Nephron progenitor cell (in vitro differentiated cells): ENCODE data around the gene SLC12A8.

Experiments
- DNase-seq: peaks from one replicate; pipeline ENCODE4 v3.0.0; 2021
- H3K27ac Mint-ChIP-seq: 2 replicates; pipeline ENCODE4 v1.8.0; 2021; ENCODE audit warnings: mild to moderate bottlenecking, moderate library complexity, mixed read lengths
- H3K27me3 Mint-ChIP-seq: 2 replicates; pipeline ENCODE4 v1.8.0; 2021; ENCODE audit warnings: mild to moderate bottlenecking, low read depth, mixed read lengths; ENCODE audit not compliant: poor library complexity
- H3K36me3 Mint-ChIP-seq: 2 replicates; pipeline ENCODE4 v1.8.0; 2021; ENCODE audit warnings: low read depth, mixed read lengths
- H3K4me1 Mint-ChIP-seq: 2 replicates; pipeline ENCODE4 v1.8.0; 2021; ENCODE audit warnings: mixed read lengths
- H3K4me3 Mint-ChIP-seq: 2 replicates; pipeline ENCODE4 v1.8.0; 2021; ENCODE audit warnings: mild to moderate bottlenecking, moderate library complexity, mixed read lengths
- H3K9me3 Mint-ChIP-seq: 2 replicates; pipeline ENCODE4 v1.8.0; 2021; ENCODE audit warnings: mild to moderate bottlenecking, moderate library complexity, mixed read lengths
- TF ChIP-seq, protein P1 (sequence below): fragments of 200-600 bp; sonication (generic); IDR thresholded peaks from 2 replicates; pipeline ENCODE4 v1.5.0; 2021; ENCODE audit warnings: antibody characterized with exemption

SLC12A8 gene

DNA sequence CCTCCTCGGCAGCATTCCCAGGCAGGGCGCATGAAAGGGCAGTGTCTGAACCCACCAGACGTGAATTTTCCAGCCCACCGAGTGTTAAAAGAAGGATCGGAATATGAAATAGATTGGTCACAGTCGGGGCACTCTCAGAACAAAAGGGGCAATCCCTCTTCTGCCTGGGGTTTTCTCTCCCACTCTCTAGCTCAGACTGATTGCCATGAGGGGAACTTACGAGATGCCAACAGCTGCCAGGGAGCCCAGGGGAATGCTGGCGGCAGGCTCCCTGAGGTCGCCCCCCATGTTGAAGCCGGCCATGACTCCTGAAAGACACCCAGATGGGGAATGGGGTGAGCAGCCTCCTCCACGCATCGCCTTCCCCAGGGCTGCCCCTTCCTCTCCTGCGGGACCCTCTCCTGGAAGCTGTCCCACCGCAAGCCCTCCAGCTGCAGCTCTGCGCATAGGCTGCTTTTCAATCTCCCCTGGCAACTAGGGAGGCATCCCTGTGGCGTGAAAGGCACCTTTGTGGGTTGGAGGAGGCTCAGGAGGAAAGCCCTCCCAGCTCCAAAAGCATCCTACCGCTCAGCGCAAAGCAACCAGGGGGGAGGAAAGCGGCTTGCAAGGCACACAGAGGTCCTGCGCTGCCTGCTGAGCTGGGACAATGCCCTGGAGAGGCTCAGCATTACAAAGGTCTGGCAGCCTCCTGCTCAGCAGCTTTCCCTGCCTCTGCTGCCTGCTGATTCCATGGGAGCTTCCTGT, 92.0 kb downstream of the SLC12A8 start:
- Mint-ChIP-seq H3K27me3 (peaks cover 49% of the 10 kb centered on the region), H3K27ac (no peak overlapping the region), H3K4me1 (peaks cover 49% of the 10 kb centered on the region), H3K9me3 (peaks cover 9% of the 10 kb centered on the region), H3K4me3 (peak overlapping the region; percentile 76), H3K36me3 (peaks cover 4% of the 10 kb centered on the region)
- TF ChIP-seq, protein P1, sequence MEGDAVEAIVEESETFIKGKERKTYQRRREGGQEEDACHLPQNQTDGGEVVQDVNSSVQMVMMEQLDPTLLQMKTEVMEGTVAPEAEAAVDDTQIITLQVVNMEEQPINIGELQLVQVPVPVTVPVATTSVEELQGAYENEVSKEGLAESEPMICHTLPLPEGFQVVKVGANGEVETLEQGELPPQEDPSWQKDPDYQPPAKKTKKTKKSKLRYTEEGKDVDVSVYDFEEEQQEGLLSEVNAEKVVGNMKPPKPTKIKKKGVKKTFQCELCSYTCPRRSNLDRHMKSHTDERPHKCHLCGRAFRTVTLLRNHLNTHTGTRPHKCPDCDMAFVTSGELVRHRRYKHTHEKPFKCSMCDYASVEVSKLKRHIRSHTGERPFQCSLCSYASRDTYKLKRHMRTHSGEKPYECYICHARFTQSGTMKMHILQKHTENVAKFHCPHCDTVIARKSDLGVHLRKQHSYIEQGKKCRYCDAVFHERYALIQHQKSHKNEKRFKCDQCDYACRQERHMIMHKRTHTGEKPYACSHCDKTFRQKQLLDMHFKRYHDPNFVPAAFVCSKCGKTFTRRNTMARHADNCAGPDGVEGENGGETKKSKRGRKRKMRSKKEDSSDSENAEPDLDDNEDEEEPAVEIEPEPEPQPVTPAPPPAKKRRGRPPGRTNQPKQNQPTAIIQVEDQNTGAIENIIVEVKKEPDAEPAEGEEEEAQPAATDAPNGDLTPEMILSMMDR = no peak
- DNase-seq = peak; percentile 30

DNA sequence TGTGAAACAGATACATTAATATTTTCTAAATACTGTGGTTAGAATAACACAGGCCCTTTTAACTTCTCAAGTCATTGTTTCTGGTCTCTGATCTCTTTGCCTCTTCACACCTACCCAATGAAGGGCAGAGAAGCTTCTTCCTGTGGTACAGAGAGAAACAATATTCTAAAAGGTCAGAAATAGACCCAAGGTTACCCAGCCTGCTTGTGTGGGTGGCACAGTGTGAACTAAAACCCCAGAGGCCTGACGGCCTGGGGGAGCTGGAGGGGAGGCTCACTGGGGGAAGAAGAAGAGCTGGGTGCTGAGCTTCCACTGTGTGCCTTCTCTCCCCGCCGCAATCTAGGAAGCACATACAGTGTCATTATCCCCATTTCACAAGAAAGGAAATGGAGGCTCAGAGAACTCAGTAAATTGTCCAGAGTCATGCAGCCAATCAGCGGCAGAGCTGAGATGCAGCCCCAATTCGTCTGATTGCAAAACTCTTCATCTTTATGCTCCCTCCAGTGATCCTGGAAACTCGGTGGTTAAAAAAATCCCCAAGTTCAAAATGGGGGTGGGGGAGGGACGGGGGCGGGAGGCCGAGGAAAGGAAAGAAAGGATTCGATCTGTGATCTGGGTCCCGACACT, 92.7 kb downstream of the SLC12A8 start:
- Mint-ChIP-seq H3K36me3 (peaks cover 4% of the 10 kb centered on the region), H3K27me3 (peaks cover 51% of the 10 kb centered on the region), H3K9me3 (peaks cover 9% of the 10 kb centered on the region), H3K4me1 (peaks cover 52% of the 10 kb centered on the region), H3K4me3 (peak overlapping the region; percentile 76), H3K27ac (no peak overlapping the region)
- TF ChIP-seq, protein P1 = no peak
- DNase-seq = no peak

DNA sequence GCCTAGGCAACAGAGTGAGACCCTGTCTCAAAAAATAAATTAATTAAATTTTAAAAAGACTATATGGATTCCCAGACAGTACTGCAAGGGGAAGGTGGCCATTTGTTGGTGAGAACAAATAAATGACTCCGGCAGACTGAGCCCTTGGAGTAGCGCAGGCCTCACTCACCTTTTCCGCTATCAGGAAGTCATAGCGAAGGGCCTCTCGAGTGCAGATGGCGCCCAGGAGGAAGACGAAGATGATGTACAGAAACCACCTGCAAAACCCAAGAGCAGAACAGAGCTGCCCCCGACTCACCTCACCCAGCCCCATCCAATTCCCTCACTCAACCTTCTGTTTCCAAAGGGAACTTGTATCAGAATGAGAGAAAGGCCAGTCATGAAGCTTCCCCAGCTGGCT, 93.9 kb downstream of the SLC12A8 start:
- DNase-seq = no peak
- TF ChIP-seq, protein P1 = no peak
- H3K4me1 Mint-ChIP-seq = peaks cover 51% of the 10 kb centered on the region
- H3K4me3 Mint-ChIP-seq = no peak overlapping the region
- peaks cover 7% of the 10 kb centered on the region for H3K9me3 Mint-ChIP-seq
- H3K27me3 Mint-ChIP-seq = peaks cover 47% of the 10 kb centered on the region
- H3K36me3 Mint-ChIP-seq = peaks cover under 1% of the 10 kb centered on the region
- H3K27ac Mint-ChIP-seq = no peak overlapping the region

DNA sequence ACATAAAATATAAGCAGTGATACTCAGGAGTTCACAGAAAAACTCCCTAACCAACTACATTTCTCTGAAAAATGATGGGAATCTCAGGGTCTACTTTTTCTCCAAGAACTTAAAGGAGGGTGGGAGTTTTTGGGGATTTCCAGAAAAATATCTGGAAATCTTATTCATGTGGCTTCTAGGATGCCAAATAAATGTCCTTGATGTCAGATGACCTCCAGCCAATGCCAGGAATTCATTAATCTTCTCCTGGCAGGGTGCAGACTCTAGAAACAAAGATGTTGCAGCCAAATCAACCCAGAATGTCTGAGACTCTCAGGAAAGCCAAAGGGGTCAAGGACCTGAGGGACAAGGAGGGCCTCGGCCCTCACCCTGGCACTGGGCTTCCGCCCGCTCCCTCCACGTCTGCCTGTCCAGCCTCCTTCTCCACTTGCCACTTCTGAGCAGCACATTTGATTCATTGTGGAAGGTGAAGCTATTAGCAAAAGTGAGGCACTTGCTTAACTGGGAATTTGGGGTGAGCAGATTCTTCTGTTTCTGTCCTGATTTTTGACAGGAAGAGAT, 94.8 kb downstream of the SLC12A8 start:
- Mint-ChIP-seq H3K4me3 (no peak overlapping the region), H3K27me3 (peaks cover 45% of the 10 kb centered on the region), H3K9me3 (peaks cover 2% of the 10 kb centered on the region), H3K27ac (no peak overlapping the region), H3K36me3 (no peaks in the 10 kb centered on the region), H3K4me1 (peaks cover 46% of the 10 kb centered on the region)
- TF ChIP-seq, protein P1 = no peak
- no peak for DNase-seq

DNA sequence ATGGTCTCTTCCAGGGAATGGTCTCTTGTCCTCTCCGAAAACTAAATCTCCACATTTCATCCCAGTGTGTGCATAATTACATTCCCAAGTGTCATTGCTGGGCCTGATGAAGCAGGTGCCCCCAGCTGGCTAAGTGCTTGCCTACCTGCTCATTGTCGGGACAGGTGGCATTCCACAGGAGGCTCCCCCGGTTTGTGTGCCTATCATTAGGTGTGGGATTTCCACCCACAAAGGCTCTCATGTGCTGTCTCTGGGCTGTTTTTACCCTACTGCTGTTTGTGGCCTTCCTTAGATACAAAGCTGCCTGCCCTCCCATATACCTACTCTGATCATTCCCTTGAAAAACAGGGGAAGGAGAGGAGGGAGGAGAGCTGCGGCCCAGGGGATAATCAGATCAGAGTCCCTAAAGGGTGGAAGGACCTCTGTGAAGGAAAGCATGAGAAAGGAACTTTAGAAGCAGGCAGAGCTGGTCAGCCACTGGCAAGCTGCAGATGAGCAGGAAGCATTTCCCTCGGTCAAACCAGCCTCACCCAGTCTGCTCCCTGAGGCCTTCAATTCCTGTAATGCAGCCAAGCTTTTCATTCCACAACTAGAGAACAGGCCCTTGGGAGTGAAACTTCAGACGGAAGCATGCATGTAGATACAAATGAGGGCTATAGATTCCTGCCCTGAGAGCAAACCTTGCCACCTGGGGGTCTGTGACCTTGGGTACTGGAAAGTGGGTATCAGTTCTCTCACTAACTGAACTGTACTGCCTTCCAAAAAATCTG, 96.1 kb downstream of the SLC12A8 start:
- no peaks in the 10 kb centered on the region for H3K36me3 Mint-ChIP-seq
- H3K9me3 Mint-ChIP-seq = no peaks in the 10 kb centered on the region
- H3K27me3 Mint-ChIP-seq = peaks cover 33% of the 10 kb centered on the region
- H3K4me1 Mint-ChIP-seq = peaks cover 42% of the 10 kb centered on the region
- no peak overlapping the region for H3K4me3 Mint-ChIP-seq
- TF ChIP-seq, protein P1 = no peak
- no peak overlapping the region for H3K27ac Mint-ChIP-seq
- no peak for DNase-seq
